SKM-1 treated with dmso at 0.1 percent for 144 hours (cell line): ENCODE measurements around the gene TPSG1.
"Not testable (repeated sequence)": the region's sequence is repeated elsewhere in the genome, so short reads cannot be mapped to it uniquely, and the experiment has no call there.

Experiments used
- DNase-seq: peaks from one replicate; lab custom pipeline; 2025; ENCODE audit not compliant: unreplicated experiment; lab: John Stamatoyannopoulos, UW

Gene TPSG1

GRCh38 chr16:1197237-1197866, 27.7 kb downstream of the TPSG1 start:
- no peak for DNase-seq

GRCh38 chr16:1196494-1196893, 28.6 kb downstream of the TPSG1 start:
- no peak for DNase-seq

GRCh38 chr16:1195393-1195666, 29.7 kb downstream of the TPSG1 start:
- DNase-seq, result no peak

- no peak for DNase-seq
Observed at GRCh38 chr16:1194665-1195392, 30.2 kb downstream of the TPSG1 start.

GRCh38 chr16:1193825-1194581, 31.1 kb downstream of the TPSG1 start:
- no peak for DNase-seq

- no peak for DNase-seq
Observed at GRCh38 chr16:1193143-1193824, 31.8 kb downstream of the TPSG1 start.

GRCh38 chr16:1192384-1193073, 32.5 kb downstream of the TPSG1 start:
- DNase-seq, result no peak

GRCh38 chr16:1190789-1191188, 34.3 kb downstream of the TPSG1 start:
- not testable (repeated sequence) for DNase-seq

GRCh38 chr16:1189455-1189854, 35.6 kb downstream of the TPSG1 start:
- no peak for DNase-seq

GRCh38 chr16:1188432-1189189, 36.5 kb downstream of the TPSG1 start:
- no peak for DNase-seq

GRCh38 chr16:1185460-1186207, 39.4 kb downstream of the TPSG1 start:
- not testable (repeated sequence) for DNase-seq

- DNase-seq, result no peak
Observed at GRCh38 chr16:1184980-1185379, 40.1 kb downstream of the TPSG1 start.

GRCh38 chr16:1184156-1184868, 40.8 kb downstream of the TPSG1 start:
- no peak for DNase-seq

GRCh38 chr16:1182950-1183907, 41.8 kb downstream of the TPSG1 start:
- no peak for DNase-seq

GRCh38 chr16:1182316-1182671, 42.8 kb downstream of the TPSG1 start:
- no peak for DNase-seq

GRCh38 chr16:1181404-1182315, 43.4 kb downstream of the TPSG1 start:
- DNase-seq, result no peak
